A549 (cell line): ENCODE measurements around the gene PNPLA2. TPM values are rescaled to one million over a fixed set of nuclear protein-coding genes. Genes with fewer than 3 reads are reported as not detected.

Experiments used
- ATAC-seq, 2 experiments: fragments of 200-7000 bp in 1 of 2; fragments of >200 bp in 1 of 2; cut with Nextera tagmentation in 1 of 2; cut with Tn5 transposase in 1 of 2; 3 replicates each; pipeline versions ENCODE4 v1.8.0 to v1.9.1; 2018 to 2020; ENCODE audit warnings: mild to moderate bottlenecking in 1 of 2, moderate library complexity in 1 of 2
- CTCF ChIA-PET: fragments of 300-600 bp; sonication (Branson Sonifier 250); formaldehyde crosslinking; extraction: SDS; loops from one replicate; lab custom pipeline; 2021; ENCODE audit warnings: antibody characterized with exemption, inconsistent platforms; lab: Yijun Ruan, JAX
- POLR2A ChIA-PET: fragments of 350-600 bp; formaldehyde crosslinking; extraction: SDS; loops from one replicate; lab custom pipeline; 2021; ENCODE audit warnings: antibody characterized with exemption, inconsistent platforms; lab: Yijun Ruan, JAX
- DNase-seq, 2 experiments: peaks; one replicate each; pipeline versions ENCODE4 v3.0.0 to v3.0.0-alpha.2; 2011 to 2016; ENCODE audit warnings: low read depth in 1 of 2, low spot score in 1 of 2
- FAIRE-seq: peaks from 2 replicates; lab custom pipeline; 2011; peaks lifted over from hg19 to GRCh38; lab: Jason Lieb, UNC
- H3K27ac ChIP-seq, 2 experiments: fragments of >200 bp; sonication (Bioruptor Twin); formaldehyde crosslinking; 3 replicates each; pipeline ENCODE4 v1.5.1; 2016 to 2017
- H3K4me1 ChIP-seq: fragments of >200 bp; sonication (Bioruptor Twin); formaldehyde crosslinking; 3 replicates; pipeline ENCODE4 v1.6.1; 2016
- H3K4me2 ChIP-seq: fragments of >200 bp; sonication (Bioruptor Twin); formaldehyde crosslinking; 3 replicates; pipeline ENCODE4 v1.6.1; 2016
- H3K4me3 ChIP-seq: fragments of >200 bp; sonication (Bioruptor Twin); formaldehyde crosslinking; 3 replicates; pipeline ENCODE4 v1.5.1; 2016
- H3K9me3 ChIP-seq: fragments of >200 bp; sonication (Bioruptor Twin); formaldehyde crosslinking; 3 replicates; pipeline ENCODE4 v1.6.1; 2016
- BHLHE40 ChIP-seq: IDR thresholded peaks from 2 replicates; pipeline ENCODE4 v1.6.1; 2012; ENCODE audit warnings: low read depth, low read length, inconsistent platforms
- CBX8 ChIP-seq: fragments of 200-600 bp; sonication (generic); IDR thresholded peaks from 2 replicates; pipeline ENCODE4 v1.6.1; 2016
- CHD4 ChIP-seq: fragments of 200-600 bp; sonication (generic); IDR thresholded peaks from 2 replicates; pipeline ENCODE4 v1.6.1; 2016; ENCODE audit warnings: antibody characterized with exemption, mild to moderate bottlenecking, borderline replicate concordance
- EHF ChIP-seq: fragments of 250-450 bp; sonication (Bioruptor Pico); IDR thresholded peaks from 2 replicates; pipeline ENCODE4 v1.5.0; 2020; ENCODE audit warnings: mild to moderate bottlenecking
- EHMT2 ChIP-seq: fragments of 200-600 bp; sonication (generic); IDR thresholded peaks from 2 replicates; pipeline ENCODE4 v1.6.1; 2016; ENCODE audit warnings: antibody characterized with exemption, low read depth, mild to moderate bottlenecking, moderate library complexity
- FOSB ChIP-seq: fragments of 250-450 bp; sonication (Bioruptor Pico); IDR thresholded peaks from 2 replicates; pipeline ENCODE4 v1.5.0; 2020; ENCODE audit warnings: mild to moderate bottlenecking, moderate library complexity
- GATA3 ChIP-seq: IDR thresholded peaks from 2 replicates; pipeline ENCODE4 v1.6.1; 2012; ENCODE audit warnings: borderline replicate concordance
- HEYL ChIP-seq: fragments of 250-450 bp; sonication (Bioruptor Pico); IDR thresholded peaks from 2 replicates; pipeline ENCODE4 v1.8.0; 2021; ENCODE audit warnings: mild to moderate bottlenecking, moderate library complexity
- HOXA7 ChIP-seq: fragments of 250-450 bp; sonication (Bioruptor Pico); IDR thresholded peaks from 2 replicates; pipeline ENCODE4 v1.5.0; 2020; ENCODE audit warnings: mild to moderate bottlenecking, moderate library complexity
- HOXB13 ChIP-seq: fragments of 250-450 bp; sonication (Bioruptor Pico); IDR thresholded peaks from 2 replicates; pipeline ENCODE4 v1.5.0; 2020; ENCODE audit warnings: low read depth, mild to moderate bottlenecking, moderate library complexity
- KDM5A ChIP-seq: fragments of 200-600 bp; sonication (generic); IDR thresholded peaks from 2 replicates; pipeline ENCODE4 v1.6.1; 2016; ENCODE audit warnings: antibody characterized with exemption, mild to moderate bottlenecking
- MAFK ChIP-seq: fragments of 450-650 bp; IDR thresholded peaks from 2 replicates; pipeline ENCODE4 v1.6.1; 2014; ENCODE audit not compliant: partially characterized antibody
- NPAS2 ChIP-seq: fragments of 250-450 bp; sonication (Bioruptor Pico); IDR thresholded peaks from 2 replicates; pipeline ENCODE4 v1.8.0; 2022; ENCODE audit warnings: mild to moderate bottlenecking, moderate library complexity, borderline replicate concordance
- POLR2A ChIP-seq: IDR thresholded peaks from 2 replicates; pipeline ENCODE4 v1.6.1; 2012; ENCODE audit warnings: mild to moderate bottlenecking, low read length
- RAD21 ChIP-seq, 2 experiments: fragments of >200 bp in 1 of 2; sonication (Bioruptor Twin) in 1 of 2; formaldehyde crosslinking in 1 of 2; IDR thresholded peaks in 1 of 2; conservative IDR thresholded peaks in 1 of 2; 2 replicates in 1 of 2; 3 replicates in 1 of 2; pipeline ENCODE4 v1.6.1; 2012 to 2018; ENCODE audit warnings: inconsistent platforms in 1 of 2
- RARB ChIP-seq: fragments of 250-450 bp; sonication (Bioruptor Pico); IDR thresholded peaks from 2 replicates; pipeline ENCODE4 v1.8.0; 2021; ENCODE audit warnings: mild to moderate bottlenecking, moderate library complexity
- TFCP2L1 ChIP-seq: fragments of 250-450 bp; sonication (Bioruptor Pico); IDR thresholded peaks from 2 replicates; pipeline ENCODE4 v1.5.0; 2021; ENCODE audit warnings: mild to moderate bottlenecking
- TP53 ChIP-seq: fragments of 250-450 bp; sonication (Bioruptor Pico); IDR thresholded peaks from 2 replicates; pipeline ENCODE4 v1.5.0; 2021; ENCODE audit warnings: mild to moderate bottlenecking, moderate library complexity
- ZNF302 ChIP-seq: fragments of 250-450 bp; sonication (Bioruptor Pico); IDR thresholded peaks from 2 replicates; pipeline ENCODE4 v1.9.0; 2021; ENCODE audit warnings: inconsistent platforms, mild to moderate bottlenecking, moderate library complexity
- WGBS: methylation state at CpG from one replicate; pipeline ENCODE4 v1.1.6; 2017; ENCODE audit errors: missing lambda C conversion rate; 5-methylcytosine and 5-hydroxymethylcytosine counted together
- polyA plus RNA-seq, 4 experiments: library from polyadenylated mRNA; depleted of rRNA in 3 of 4; stranded (reverse); fragments of >200 nt; fragmentation: RNase III in 1 of 4; extraction: RNeasy Plus Mini Kit Qiagen cat#74134 plus additional on column Dnase treatment in 1 of 4; gene quantifications; 2 replicates in 3 of 4; 3 replicates in 1 of 4; pipeline ENCODE4 v1.2.3, GENCODE V29; 2011 to 2017
- TF ChIP-seq, protein P1 (sequence below): IDR thresholded peaks from 2 replicates; pipeline ENCODE4 v1.6.1; 2012
- TF ChIP-seq, protein P2 (sequence below): IDR thresholded peaks from 2 replicates; pipeline ENCODE4 v1.6.1; 2012; ENCODE audit warnings: low read depth, borderline replicate concordance
- TF ChIP-seq, protein P3 (sequence below): fragments of 200-600 bp; sonication (generic); IDR thresholded peaks from 2 replicates; pipeline ENCODE4 v1.6.1; 2016; ENCODE audit warnings: antibody characterized with exemption, mild to moderate bottlenecking, moderate library complexity

PNPLA2 gene
- polyA plus RNA-seq, 2 of the 4 experiments (the other 2 are of a cell fraction), result 13.2 to 25.4 TPM

DNA sequence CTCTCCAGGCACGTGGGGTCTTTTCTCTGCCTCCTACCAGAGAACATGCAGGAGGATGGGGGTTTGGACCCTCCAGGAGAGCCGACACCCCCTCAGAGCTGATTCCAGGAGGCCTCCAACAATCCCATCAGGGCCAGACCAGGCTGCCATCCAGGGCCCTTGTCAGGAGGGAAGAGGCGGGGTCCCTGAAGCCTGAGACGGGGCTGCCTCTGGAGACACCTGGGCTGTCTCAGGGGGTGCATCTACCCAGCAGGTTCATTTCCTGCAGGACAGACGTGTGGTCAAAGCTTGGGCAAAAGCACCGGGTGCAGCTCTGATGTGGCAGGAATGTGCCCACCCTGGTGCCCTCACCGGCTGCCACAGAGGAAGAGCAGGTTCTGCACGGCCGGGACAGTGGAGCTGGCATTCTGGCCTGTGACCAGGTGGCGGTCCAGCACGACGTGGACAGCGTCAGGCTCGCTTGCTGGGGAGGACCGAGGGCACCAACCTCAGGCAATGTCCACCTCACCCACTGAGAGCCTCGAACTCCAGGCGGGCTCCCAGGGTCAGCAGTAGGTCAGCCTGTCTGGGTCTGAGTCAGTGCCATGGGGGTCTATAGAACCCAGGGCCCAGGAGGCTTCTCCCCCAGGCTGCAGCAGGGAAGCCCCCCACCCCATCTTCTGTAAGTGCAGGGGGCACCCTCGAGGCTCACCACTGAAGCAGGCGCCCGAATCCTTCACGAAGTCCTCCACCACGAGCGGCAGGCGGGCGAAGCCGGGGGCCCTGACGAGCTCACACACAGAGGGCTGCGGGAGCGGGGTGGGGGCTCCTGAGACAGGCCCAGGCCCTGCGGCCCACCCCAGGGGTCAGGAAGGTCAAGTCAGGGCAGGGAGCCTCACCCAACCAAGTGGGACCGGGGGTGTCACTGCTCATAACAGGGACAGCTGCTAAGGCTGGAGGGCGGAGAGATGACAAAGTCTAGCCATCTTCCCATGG, 47.8 kb upstream of the PNPLA2 start:
- no peak overlapping the region for H3K27ac ChIP-seq
- FAIRE-seq (no peak), ATAC-seq (no peak), DNase-seq (no peak)
- POLR2A ChIA-PET, result no interaction called here
- no peaks in the 10 kb centered on the region for H3K9me3 ChIP-seq
- H3K4me3 ChIP-seq, result no peak overlapping the region
- peaks cover 36% of the 10 kb centered on the region for H3K4me1 ChIP-seq
- TF ChIP-seq EHMT2, result no peak
- WGBS, result 94% methylated on average over 15 of the region's 32 CpGs
- CTCF ChIA-PET, result interaction anchor here (1.1 to 2.7 kb wide), 4 partner anchors 13 to 18 kb away, joined by 3 to 14 read pairs (median 6); no protein-coding TSS in a partner anchor
- no peak overlapping the region for H3K4me2 ChIP-seq

DNA sequence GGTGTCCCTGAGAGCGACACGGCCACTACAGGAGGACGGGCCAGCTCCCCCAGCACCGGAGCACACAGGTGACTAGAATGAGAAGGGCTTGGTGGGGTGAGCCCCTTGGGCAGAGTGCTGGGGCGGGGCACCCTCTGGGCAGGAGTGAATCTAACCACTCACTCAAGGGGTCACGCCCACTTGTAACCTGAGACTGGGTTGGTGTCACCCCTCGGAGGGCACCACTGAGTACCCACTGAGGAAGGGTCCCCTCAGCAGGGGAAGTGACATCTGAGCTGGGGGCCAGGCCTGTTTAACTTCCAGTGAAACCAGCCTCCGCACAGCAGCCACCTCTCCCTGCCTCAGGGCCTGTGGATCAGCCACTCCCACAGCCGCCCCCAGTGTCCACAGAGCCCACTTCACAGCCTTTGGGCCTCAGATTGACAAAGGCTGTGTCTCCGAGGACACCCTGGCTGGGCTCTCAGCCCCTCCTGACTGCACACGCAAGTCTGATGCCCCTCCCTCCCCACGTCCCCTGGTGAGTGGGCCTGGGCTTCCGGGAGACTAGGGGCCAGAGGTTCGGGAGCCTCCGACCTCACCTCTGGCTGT, 47.0 kb upstream of the PNPLA2 start:
- DNase-seq, result no peak
- FAIRE-seq, result no peak
- Histone ChIP-seq H3K4me3 (no peak overlapping the region), H3K9me3 (no peaks in the 10 kb centered on the region), H3K4me2 (no peak overlapping the region), H3K27ac (peak overlapping the region in 1 of 2 experiments; percentile 8; a peak in 1 of 6 replicates), H3K4me1 (peaks cover 36% of the 10 kb centered on the region)
- TF ChIP-seq RAD21 (conservative IDR thresholded peaks at IDR 0.05 in 1 of 2, IDR thresholded peaks at IDR 0.05 in 1 of 2) (no peak), KDM5A (no peak), FOSB (CRISPR knock-in tag) (no peak), MAFK (no peak), EHMT2 (no peak), GATA3 (no peak), NPAS2 (CRISPR knock-in tag) (no peak), EHF (CRISPR knock-in tag) (no peak), BHLHE40 (no peak), RARB (CRISPR knock-in tag) (no peak), HOXA7 (no peak), TP53 (CRISPR knock-in tag) (no peak), ZNF302 (CRISPR knock-in tag) (no peak), CHD4 (no peak), POLR2A (no peak), HEYL (CRISPR knock-in tag) (no peak)
- TF ChIP-seq, protein P1, sequence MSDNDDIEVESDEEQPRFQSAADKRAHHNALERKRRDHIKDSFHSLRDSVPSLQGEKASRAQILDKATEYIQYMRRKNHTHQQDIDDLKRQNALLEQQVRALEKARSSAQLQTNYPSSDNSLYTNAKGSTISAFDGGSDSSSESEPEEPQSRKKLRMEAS, result no peak
- TF ChIP-seq, protein P2, sequence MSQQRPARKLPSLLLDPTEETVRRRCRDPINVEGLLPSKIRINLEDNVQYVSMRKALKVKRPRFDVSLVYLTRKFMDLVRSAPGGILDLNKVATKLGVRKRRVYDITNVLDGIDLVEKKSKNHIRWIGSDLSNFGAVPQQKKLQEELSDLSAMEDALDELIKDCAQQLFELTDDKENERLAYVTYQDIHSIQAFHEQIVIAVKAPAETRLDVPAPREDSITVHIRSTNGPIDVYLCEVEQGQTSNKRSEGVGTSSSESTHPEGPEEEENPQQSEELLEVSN, result no peak
- 90% methylated on average over 8 of the region's 15 CpGs for WGBS
- POLR2A ChIA-PET, result no interaction called here
- no peak for ATAC-seq
- CTCF ChIA-PET, result interaction anchor here (0.8 to 2.7 kb wide), 4 partner anchors 8 to 23 kb away, joined by 3 to 14 read pairs (median 7); no protein-coding TSS in a partner anchor

DNA sequence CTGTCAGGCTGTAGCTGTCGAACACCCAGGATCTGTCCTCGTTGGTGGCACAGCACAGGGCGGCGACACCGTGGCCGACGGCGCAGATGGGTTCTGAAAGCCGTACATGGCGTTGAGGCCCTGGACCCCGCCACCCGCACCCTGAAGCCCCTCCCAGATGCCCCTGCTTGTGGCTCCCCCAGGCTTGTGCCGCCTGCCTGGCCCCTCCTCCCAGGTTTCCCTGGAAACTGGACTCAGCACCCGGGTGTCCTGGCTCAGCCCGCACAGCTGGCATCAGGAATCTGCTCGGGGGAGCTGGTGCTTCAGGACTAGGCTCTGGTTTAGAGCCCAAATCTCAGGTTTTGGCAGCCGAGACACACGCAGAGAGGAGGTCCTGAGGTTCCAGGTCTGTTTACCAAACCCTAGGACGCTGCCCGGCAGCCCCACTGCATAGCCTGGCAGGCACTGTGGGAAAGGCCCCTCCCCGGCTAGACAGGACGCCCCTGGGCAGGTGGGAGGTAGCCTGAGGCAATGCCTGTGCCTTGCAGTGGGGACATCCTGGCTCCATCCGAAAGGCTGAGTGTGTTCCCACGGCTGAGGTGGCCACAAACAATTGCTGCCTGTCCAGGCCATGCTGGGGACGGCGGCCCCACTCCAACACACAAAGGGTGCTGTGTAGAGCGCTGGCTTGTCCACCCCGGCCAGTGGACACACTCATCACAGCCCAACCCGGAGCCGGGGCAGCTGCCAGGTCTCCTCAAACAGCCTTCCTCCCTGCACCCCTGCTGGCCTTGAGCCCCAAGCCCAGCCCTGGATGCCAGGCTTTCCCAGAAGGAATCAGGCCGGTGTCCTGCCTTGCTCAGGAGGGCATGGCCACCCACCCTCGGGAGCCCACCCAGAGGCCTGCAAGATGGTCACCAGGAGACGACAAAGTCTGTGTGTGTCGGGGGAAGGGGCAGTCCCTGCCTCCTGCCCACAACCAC, 46.0 kb upstream of the PNPLA2 start:
- Histone ChIP-seq H3K4me1 (peaks cover 36% of the 10 kb centered on the region), H3K27ac (peak overlapping the region in 1 of 2 experiments; percentile 35; a peak in 2 of 6 replicates), H3K4me2 (no peak overlapping the region)
- ATAC-seq, result no peak
- DNase-seq, result no peak
- WGBS, result 80% methylated on average over 20 of the region's 34 CpGs
- POLR2A ChIA-PET, result interaction anchor here (0.6 kb wide), 1 partner anchor 34 kb away, joined by 4 read pairs; no protein-coding TSS in a partner anchor
- CTCF ChIA-PET, result interaction anchor here (0.8 to 2.7 kb wide), 4 partner anchors 9 to 24 kb away, joined by 3 to 14 read pairs (median 4); no protein-coding TSS in a partner anchor
- TF ChIP-seq TFCP2L1 (CRISPR knock-in tag), result no peak
- TF ChIP-seq CBX8, result no peak
- no peak for TF ChIP-seq HOXB13 (CRISPR knock-in tag)
- TF ChIP-seq, protein P3, sequence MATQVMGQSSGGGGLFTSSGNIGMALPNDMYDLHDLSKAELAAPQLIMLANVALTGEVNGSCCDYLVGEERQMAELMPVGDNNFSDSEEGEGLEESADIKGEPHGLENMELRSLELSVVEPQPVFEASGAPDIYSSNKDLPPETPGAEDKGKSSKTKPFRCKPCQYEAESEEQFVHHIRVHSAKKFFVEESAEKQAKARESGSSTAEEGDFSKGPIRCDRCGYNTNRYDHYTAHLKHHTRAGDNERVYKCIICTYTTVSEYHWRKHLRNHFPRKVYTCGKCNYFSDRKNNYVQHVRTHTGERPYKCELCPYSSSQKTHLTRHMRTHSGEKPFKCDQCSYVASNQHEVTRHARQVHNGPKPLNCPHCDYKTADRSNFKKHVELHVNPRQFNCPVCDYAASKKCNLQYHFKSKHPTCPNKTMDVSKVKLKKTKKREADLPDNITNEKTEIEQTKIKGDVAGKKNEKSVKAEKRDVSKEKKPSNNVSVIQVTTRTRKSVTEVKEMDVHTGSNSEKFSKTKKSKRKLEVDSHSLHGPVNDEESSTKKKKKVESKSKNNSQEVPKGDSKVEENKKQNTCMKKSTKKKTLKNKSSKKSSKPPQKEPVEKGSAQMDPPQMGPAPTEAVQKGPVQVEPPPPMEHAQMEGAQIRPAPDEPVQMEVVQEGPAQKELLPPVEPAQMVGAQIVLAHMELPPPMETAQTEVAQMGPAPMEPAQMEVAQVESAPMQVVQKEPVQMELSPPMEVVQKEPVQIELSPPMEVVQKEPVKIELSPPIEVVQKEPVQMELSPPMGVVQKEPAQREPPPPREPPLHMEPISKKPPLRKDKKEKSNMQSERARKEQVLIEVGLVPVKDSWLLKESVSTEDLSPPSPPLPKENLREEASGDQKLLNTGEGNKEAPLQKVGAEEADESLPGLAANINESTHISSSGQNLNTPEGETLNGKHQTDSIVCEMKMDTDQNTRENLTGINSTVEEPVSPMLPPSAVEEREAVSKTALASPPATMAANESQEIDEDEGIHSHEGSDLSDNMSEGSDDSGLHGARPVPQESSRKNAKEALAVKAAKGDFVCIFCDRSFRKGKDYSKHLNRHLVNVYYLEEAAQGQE, result no peak
- TF ChIP-seq, all 56 proteins: peak for 0
- no peak for FAIRE-seq
- Histone ChIP-seq H3K9me3 (no peaks in the 10 kb centered on the region), H3K4me3 (no peak overlapping the region)
